Parathyroid adenoma (tissue), 2 donors: ENCODE measurements around the gene SLC17A8.

Source experiments
- H2AFZ ChIP-seq: fragments of 300-600 bp; sonication (generic); one replicate; pipeline ENCODE4 v1.7.0; 2017; ENCODE audit warnings: antibody characterized with exemption, mild to moderate bottlenecking
- H3K27ac ChIP-seq: fragments of 300-600 bp; sonication (generic); one replicate; pipeline ENCODE4 v1.7.0; 2017
- H3K27me3 ChIP-seq: fragments of 300-600 bp; sonication (generic); one replicate; pipeline ENCODE4 v1.7.0; 2017; ENCODE audit warnings: low read length; ENCODE audit not compliant: control insufficient read depth, insufficient read depth
- H3K36me3 ChIP-seq: fragments of 300-600 bp; sonication (generic); one replicate; pipeline ENCODE4 v1.7.0; 2017; ENCODE audit warnings: low read length; ENCODE audit not compliant: control insufficient read depth, insufficient read depth
- H3K4me1 ChIP-seq: fragments of 300-600 bp; sonication (generic); one replicate; pipeline ENCODE4 v1.7.0; 2017; ENCODE audit warnings: control low read depth
- H3K4me2 ChIP-seq: fragments of 300-600 bp; sonication (generic); one replicate; pipeline ENCODE4 v1.7.0; 2017; ENCODE audit warnings: low read length
- H3K4me3 ChIP-seq: fragments of 300-600 bp; sonication (generic); one replicate; pipeline ENCODE4 v1.7.0; 2017; ENCODE audit warnings: low read depth, low read length
- H3K79me2 ChIP-seq: fragments of 300-600 bp; sonication (generic); one replicate; pipeline ENCODE4 v1.7.0; 2017; ENCODE audit warnings: control low read depth
- H3K9ac ChIP-seq: fragments of 300-600 bp; sonication (generic); one replicate; pipeline ENCODE4 v1.7.0; 2017; ENCODE audit warnings: mild to moderate bottlenecking
- H3K9me3 ChIP-seq: fragments of 300-600 bp; sonication (generic); one replicate; pipeline ENCODE4 v1.7.0; 2017; ENCODE audit warnings: low read length; ENCODE audit not compliant: control insufficient read depth
- CTCF ChIP-seq: fragments of 300-600 bp; sonication (generic); IDR thresholded peaks from one replicate; pipeline ENCODE4 v1.7.0; 2017; ENCODE audit warnings: antibody characterized with exemption, mild to moderate bottlenecking
- donor health status: primary hyperparathyroidism.

The SLC17A8 gene

GRCh38 chr12:100402763-100403162 is 45.9 kb downstream of the SLC17A8 start:
- Histone ChIP-seq H2AFZ (no peak overlapping the region), H3K79me2 (no peaks in the 10 kb centered on the region), H3K27me3 (no peaks in the 10 kb centered on the region), H3K4me1 (no peaks in the 10 kb centered on the region), H3K36me3 (no peaks in the 10 kb centered on the region), H3K9me3 (no peaks in the 10 kb centered on the region), H3K9ac (no peak overlapping the region), H3K27ac (no peak overlapping the region), H3K4me2 (no peak overlapping the region), H3K4me3 (no peak overlapping the region)
- TF ChIP-seq CTCF: no peak

- Histone ChIP-seq H3K27me3 (no peaks in the 10 kb centered on the region), H3K4me1 (no peaks in the 10 kb centered on the region), H2AFZ (no peak overlapping the region), H3K79me2 (no peaks in the 10 kb centered on the region), H3K4me3 (no peak overlapping the region), H3K9me3 (no peaks in the 10 kb centered on the region), H3K27ac (no peak overlapping the region), H3K9ac (no peak overlapping the region), H3K36me3 (no peaks in the 10 kb centered on the region), H3K4me2 (no peak overlapping the region)
- TF ChIP-seq CTCF: no peak
Measured at GRCh38 chr12:100403446-100403845, 46.6 kb downstream of the SLC17A8 start.

GRCh38 chr12:100404769-100405407 is 48.0 kb downstream of the SLC17A8 start:
- no peak for TF ChIP-seq CTCF

GRCh38 chr12:100413001-100413400 is 56.1 kb downstream of the SLC17A8 start:
- no peak overlapping the region for H3K9ac ChIP-seq
- no peak overlapping the region for H3K27ac ChIP-seq
- no peaks in the 10 kb centered on the region for H3K9me3 ChIP-seq
- no peaks in the 10 kb centered on the region for H3K36me3 ChIP-seq
- H3K4me1 ChIP-seq: no peaks in the 10 kb centered on the region
- H2AFZ ChIP-seq: no peak overlapping the region
- H3K4me3 ChIP-seq: no peak overlapping the region
- H3K4me2 ChIP-seq: no peak overlapping the region
- H3K27me3 ChIP-seq: no peaks in the 10 kb centered on the region
- H3K79me2 ChIP-seq: no peaks in the 10 kb centered on the region
- no peak for TF ChIP-seq CTCF

More at GRCh38 chr12:100404769-100405407, 48.0 kb downstream of the SLC17A8 start:
- H3K36me3 ChIP-seq: no peaks in the 10 kb centered on the region
- no peak overlapping the region for H2AFZ ChIP-seq
- no peak overlapping the region for H3K9ac ChIP-seq
- H3K4me1 ChIP-seq: no peaks in the 10 kb centered on the region
- H3K9me3 ChIP-seq: no peaks in the 10 kb centered on the region
- H3K4me3 ChIP-seq: no peak overlapping the region
- H3K4me2 ChIP-seq: no peak overlapping the region
- H3K27ac ChIP-seq: no peak overlapping the region
- H3K27me3 ChIP-seq: no peaks in the 10 kb centered on the region
- no peaks in the 10 kb centered on the region for H3K79me2 ChIP-seq

GRCh38 chr12:100414739-100415138 is 57.9 kb downstream of the SLC17A8 start:
- Histone ChIP-seq H3K9me3 (no peaks in the 10 kb centered on the region), H3K4me1 (no peaks in the 10 kb centered on the region), H2AFZ (no peak overlapping the region), H3K79me2 (no peaks in the 10 kb centered on the region), H3K36me3 (no peaks in the 10 kb centered on the region), H3K27ac (no peak overlapping the region), H3K9ac (no peak overlapping the region), H3K4me2 (no peak overlapping the region), H3K4me3 (no peak overlapping the region), H3K27me3 (no peaks in the 10 kb centered on the region)
- TF ChIP-seq CTCF: no peak
